ENCODE measurements around the gene PLPPR3.

GRCh38 chr19:812049-812746, 9.6 kb downstream of the PLPPR3 start:
- TF ChIP-seq POLR2A (IDR thresholded peaks at IDR 0.05) = no peak
- TF ChIP-seq CTCF (IDR thresholded peaks at IDR 0.05) = no peak
- TF ChIP-seq POLR2AphosphoS5 (IDR thresholded peaks at IDR 0.05; ENCODE audit: insufficient read depth in 1 of 2, low read depth in 1 of 2) = no peak

Data from vagina (tissue), 2 donors.